Suppressor macrophage (primary cell): ENCODE data around the gene ARHGAP4.

Source experiments
- DNase-seq, 4 experiments: peaks; one replicate each; pipeline ENCODE4 v3.0.0-alpha.2; 2020 to 2022

ARHGAP4 gene

DNA sequence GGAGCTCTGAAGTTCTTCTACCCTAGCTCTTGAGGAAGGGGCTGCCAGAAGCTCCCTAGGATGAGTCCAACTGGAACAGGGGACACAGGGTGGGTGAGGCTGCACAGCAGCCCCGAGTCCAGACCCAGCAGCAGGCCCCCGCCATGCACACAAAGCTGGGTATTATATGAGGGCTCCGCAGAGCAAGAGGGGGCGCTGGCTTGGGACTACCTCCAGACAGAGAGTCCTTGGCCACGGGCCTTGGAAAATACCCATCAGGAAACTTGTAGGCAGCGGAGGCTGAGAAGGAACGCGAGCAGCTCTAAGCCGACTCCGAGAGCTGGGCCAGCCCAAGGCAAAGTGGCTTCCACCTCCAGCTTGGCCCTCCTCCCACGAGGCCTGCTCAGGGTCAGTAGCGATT is 37.5 kb upstream of the ARHGAP4 start:
- no peak for DNase-seq

DNA sequence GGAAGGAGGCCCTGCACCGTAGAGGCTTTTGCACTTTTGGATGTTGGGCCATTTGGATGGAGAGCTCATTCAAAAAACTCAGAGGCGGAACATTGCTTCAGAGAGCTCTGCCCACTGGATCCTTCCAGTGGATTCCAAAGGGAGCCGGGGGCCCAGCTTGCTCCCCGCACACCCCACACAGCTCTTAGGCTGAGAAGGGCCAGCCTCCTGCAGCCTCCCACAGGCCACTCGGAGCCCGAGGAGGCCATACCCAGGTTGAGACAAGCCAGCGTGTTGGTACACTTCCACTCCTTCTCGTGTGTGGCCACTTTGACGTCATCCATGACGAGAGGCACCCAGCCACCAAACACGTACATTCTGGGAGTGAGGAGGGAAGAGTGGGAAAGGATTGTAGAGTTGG is 35.2 kb upstream of the ARHGAP4 start:
- DNase-seq = no peak

DNA sequence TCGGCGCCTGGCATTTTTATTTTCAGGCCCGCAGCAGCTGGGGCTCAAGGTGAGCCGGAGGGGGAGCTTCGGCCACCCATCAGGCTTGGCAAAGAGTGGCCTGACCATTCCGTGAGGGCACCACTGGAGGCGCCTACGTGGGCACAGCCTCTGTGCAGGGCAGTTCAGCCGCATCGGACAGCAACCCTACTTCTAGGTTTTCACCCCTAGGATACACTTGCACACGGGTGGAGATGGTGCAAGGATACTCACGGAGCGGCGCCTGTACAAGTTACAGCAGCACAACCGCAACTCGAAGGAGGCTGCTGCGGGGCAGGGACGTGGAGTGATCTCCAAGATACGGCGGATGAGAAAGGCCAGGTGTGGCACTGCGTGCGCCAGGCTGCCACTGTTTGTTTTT is 34.7 kb upstream of the ARHGAP4 start:
- DNase-seq = no peak

GRCh38 chrX:153960077-153960476 is 34.0 kb upstream of the ARHGAP4 start:
- no peak for DNase-seq

DNA sequence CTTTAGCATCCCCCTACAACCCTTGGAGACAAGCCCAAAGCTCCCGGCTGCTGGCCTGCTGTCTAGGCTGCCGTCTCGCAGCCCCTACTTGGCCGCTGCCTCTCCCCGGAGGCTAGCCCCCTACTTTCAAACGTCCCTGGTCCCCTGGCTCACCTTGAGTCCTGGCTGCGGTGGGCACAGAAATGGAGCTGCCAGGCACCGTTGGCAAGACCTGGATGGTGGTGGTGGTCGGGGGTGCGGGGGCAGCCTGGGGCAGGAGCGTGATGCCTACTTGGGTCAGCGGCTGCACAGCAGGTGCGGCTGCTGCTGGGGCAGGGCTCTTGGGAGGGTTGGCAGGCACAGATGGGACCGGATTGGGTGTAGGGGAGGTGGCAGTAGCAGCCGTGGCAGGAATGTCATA is 33.6 kb upstream of the ARHGAP4 start:
- DNase-seq = no peak

DNA sequence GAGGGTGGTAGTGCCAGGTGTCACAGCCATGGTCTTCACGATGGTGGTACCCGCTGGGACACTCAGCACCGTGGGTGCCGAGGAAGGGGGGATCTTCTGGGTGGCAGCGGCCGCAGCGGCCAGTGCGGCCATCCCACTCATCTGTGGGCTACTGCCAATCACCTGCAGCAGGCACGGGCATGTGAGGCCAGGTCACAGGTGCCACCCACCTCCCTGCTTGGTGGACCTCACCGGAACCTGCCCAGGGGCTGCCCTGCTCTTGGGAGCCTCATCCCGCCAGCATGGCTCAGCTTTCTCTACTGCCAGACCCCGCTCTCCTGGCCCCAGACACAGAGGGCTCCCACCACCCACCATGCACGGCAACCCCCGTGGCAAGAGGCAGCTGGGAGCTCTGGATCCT is 32.5 kb upstream of the ARHGAP4 start:
- no peak for DNase-seq

DNA sequence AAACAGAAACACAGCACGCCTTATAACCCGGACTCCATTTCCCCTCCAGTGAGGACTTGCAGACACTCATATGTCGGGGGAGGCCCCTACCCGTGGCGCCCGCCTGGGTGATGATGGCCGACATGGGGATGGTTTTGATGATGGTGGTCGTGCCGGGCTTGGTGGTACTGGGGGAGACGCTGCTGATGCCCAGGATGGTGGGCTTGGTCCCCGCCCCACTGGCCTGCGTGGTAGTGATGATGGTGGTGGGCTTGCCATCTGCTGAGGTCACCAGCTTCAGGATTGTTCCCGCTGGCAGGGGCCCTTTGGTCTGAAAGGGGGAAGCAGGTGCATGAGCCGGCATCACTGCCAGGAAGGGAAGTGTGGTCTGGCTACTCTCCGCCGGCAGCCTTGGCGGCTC is 31.2 kb upstream of the ARHGAP4 start:
- no peak for DNase-seq

DNA sequence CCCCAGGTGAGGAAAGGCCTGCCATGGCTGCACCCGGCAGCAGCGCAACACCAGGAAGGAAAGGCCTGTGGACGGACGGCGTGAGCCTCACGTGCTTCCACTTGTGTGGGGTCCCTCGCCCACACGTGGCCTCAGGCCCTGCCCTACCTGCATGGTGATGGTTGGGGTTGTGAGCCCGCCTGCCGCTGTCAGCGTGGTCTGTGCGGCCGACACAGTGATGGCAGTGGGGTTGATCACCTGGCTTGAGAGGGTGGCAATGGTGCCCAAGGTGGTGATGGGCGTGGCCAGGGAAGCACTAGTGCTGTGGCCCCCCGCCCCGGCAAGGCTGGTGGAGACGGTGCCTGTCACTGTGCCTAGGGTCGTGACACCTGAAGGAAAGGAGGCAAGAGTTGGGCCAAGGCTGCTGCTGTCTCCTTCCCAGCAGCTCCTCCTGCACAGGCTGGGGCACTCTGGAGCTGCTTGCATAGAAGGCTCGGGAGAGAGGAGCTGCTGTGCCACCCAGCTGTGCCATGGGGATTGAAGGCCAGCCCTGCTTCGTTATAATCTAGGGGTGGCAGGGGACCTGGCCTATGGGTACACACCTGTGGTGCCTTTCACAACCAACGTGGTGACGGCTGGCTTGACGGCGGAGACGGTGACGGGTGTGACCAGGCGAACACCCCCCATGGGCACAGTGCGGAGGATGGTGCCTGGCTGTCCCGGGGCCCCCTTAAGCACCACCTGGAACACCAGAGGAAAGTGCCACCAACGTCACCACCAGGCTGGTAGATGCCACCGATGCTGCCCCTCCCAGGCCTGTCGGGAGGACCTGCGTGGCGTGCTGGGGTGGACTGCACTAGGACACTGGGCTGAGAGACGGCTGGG is 30.2 kb upstream of the ARHGAP4 start:
- no peak for DNase-seq

- no peak for DNase-seq
These were observed 29.2 kb upstream of the ARHGAP4 start for GRCh38 chrX:153955228-153955732.

- DNase-seq = no peak
These were observed 28.6 kb upstream of the ARHGAP4 start for GRCh38 chrX:153954558-153955227.

DNA sequence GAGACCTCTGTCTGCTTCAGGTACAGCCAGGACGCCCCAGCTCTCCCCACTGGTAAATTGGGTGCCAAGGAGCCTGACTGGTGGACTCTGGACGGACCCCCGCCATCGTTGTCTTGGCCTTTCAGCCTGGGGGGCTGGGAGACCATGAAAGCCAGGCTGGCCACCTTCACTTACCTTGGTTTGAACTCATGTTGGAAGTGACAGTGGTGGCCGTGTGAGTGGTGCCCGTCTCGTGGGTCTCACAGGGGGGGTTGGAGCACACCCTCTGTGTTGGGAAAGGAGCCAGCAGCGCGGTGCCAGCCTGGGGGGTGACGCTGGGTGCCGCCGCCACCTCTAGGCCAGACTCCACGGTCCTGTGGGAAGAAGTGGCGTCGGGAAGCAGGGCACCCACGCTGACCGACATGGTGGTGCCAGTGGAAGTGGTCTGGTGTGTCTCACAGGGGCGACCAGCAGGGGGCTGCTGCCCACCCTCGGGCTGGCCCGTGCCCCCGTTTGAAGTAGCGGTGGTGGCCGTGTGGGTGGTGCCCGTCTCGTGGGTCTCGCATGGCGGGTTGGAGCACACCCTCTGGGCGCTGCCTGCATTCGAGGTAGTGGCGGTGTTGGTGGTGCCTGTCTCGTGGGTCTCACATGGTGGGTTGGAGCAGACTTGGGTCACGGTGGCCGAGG is 28.0 kb upstream of the ARHGAP4 start:
- no peak for DNase-seq

DNA sequence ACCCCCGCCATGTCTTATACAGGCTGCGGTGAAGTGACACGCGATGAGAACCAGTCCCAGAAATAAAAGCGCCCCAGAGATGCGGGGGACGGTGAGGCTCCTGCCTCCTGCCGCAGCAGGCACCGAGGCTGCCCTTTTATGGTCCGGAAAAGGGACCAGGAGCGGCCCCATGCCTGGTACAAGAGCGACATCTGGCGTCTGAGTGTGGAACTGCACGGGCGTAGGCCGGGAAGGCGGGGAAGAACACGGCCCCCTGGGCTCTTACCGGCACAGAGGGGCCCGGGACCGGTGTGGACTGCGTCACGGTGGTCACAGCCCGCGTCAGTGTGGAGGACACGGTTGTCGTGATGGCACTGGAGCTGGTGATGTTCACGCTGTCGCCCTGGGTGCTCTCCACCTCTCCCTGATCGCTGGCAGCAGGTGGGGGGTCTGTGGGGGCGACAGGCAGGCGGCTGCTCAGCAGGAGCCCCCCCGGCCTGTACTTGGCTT is 27.3 kb upstream of the ARHGAP4 start:
- peak; percentile 62 to 79 (median 72) for DNase-seq

GRCh38 chrX:153952373-153953026 is 26.4 kb upstream of the ARHGAP4 start:
- no peak for DNase-seq

DNA sequence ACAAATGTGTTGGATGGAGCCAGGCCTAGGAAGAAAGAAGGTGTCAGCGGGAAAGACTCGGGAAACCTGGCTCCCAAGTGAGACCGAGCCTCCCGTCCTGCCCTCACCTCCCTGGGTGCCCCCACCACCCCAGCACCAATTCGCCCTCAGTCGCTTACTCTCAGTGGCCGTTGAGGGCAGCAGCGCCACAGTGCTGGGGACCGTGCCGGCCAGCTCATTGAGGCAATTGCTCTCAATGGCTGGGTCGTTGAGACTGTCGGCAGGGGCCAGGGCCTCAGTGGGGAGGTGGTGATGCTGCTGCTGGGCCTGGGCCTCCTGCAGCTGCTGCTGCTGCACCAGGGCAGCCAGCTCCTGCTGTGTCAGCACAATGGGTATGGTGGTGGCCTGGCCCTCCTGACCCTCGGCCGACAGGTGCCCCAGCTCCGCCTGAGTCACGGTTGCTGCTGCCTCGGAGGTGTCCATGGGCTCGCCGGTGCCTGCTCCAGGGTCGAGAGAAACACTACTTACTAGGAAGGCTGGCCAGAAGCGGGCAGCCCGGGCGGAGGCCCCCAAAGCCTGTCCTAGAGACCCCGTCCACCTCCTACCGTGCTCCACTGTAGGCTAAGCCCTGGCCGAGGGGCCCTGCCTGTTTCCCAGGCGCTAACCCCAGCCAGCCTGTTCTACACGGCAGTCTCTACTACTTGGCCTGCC is 25.8 kb upstream of the ARHGAP4 start:
- DNase-seq = no peak

DNA sequence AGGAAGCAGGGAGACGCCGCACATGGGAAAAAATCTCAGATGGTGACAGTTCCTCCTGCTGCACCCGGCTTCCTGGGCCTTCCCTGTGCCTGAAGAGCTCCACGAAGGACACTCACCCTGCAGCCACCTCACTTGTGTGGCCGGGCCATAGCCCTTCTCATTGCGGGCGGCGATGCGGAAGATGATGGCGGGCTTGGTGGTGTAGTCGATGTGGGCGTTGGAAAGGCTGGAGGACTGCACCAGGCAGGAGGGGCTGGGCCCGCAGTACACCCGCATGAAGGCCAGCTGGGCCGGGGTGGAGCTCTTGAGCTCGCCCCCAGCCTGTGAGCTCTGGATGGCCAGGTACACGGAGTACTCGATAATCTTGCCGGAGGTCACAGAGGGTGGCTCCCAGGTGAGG is 24.1 kb upstream of the ARHGAP4 start:
- DNase-seq = no peak

DNA sequence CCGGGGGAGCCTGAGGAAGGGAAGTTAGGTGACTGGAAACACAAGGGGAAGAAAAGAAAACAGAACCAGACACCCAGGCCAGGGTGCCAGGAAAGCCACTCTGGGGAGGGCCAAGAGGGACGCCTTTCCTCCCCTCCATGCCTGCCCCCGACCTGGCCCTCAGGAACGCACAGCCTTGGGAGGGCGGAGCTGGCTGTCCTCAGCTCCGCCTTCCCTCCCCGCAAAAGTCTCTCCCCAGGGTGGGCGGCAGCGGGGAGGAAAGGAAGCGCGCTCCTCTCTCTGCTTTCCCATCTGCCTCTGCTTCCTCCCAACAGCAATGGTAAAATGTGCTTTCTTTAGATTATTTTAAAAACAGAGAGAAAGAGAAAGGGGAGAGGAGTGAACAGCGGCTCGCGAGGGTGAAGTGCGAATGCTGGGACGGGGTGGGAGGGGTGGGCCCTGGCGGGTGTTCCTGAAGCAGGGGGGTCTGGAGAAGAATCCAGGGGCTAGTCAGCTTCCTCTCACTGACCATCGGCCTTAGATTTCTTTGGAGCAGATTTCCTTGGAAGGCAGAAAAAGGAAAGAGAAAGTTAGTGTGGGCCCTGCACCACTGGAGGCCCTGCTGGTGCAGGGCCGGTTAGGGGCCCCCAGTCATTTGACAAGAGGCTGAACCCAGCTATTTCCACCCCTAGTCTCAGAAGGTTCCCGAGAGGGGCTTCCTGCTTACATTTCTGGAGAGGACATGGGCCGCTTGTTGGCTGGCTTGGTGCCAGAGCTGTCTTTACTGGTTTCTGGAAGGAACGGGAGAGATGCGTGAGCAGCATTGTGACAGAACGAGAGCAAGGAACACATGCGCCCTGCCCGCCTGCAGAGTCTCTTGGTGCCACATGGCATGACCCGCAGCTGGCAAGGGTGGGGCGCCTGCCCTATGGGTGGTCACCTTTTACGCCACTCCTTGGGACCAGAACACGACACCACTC is 23.1 kb upstream of the ARHGAP4 start:
- peak in 2 of 4 experiments; percentile 32 to 41 for DNase-seq

DNA sequence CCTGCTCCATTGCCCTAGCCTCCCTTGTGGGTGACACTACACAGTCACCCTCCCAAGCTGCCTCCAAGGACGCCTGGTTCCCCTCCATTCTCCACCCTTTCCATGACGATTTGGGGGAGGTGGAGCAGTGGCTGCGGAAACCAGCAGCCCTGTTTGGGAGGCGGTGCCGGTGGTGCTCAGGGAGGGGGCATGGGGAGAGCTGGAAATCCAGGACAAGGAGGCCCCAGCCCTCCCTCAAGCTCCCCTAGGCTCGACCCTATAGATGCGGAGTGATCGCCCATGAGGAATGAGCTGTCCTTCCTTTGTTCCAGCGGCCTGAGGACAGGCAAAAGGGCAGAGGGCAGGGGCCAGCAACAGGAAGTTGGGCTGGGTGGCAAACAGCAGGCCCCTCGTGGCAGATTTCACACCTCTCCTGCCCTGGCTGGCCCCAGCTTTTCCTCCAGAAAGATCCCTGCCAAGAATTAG is 22.0 kb upstream of the ARHGAP4 start:
- DNase-seq = no peak

DNA sequence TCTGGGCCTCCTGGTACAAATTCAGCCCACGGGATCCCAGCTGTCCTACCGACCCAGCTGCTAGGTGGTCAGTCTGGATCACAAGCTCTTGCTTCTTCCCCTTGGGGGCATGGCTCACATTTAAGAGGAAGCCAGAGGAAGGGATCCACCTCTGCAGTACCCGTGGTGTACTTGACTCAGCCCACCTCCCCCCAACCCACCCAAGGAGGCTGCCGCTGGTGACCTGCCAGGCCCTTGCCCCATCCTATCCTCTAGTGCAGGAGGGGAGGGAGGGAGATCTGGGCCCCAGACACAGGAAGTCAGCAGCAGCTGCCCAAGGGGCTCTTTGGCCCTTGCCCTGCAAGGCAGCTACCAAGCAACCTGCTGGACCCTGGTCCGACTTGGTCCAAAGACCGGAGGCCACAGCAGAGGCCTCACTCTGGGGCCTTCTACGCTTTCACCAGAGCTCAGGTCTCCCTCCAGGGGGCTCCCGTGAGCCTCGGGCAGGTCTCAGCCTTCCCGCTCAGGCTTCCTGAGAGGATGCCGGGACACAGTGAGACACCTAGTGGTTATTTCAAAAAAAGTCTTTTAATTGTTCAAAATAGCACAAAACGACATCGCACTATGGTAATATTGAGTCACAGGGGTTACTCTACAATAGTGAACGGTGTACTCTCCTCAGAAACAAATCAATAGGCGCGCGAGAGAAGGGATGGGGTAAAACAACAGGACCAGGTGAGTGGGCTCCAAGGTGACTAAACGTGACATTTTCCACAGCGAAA is 21.1 kb upstream of the ARHGAP4 start:
- DNase-seq = peak; percentile 78 to 87 (median 85)

- DNase-seq = no peak
These were observed 20.2 kb upstream of the ARHGAP4 start for GRCh38 chrX:153945956-153946943.
